ENCODE data around the gene NME9.

NME9 gene

GRCh38 chr3:138334608-138335007 lies 5.0 kb upstream of the NME9 start:
- DNase-seq (ENCODE audit: low read depth) = no peak

- DNase-seq (ENCODE audit: low read depth) = no peak
Measured at GRCh38 chr3:138332472-138333073, 2.9 kb upstream of the NME9 start.

GRCh38 chr3:138331143-138331894 lies 1.7 kb upstream of the NME9 start:
- no peak for DNase-seq (ENCODE audit: low read depth)

- no peak for DNase-seq (ENCODE audit: low read depth)
Measured at GRCh38 chr3:138329984-138330293, 288 bp upstream of the NME9 start.

GRCh38 chr3:138328341-138328740 lies 1.3 kb downstream of the NME9 start:
- DNase-seq (ENCODE audit: low read depth) = no peak

GRCh38 chr3:138327831-138328230 lies 1.8 kb downstream of the NME9 start:
- DNase-seq (ENCODE audit: low read depth) = no peak

GRCh38 chr3:138326866-138327595 lies 2.6 kb downstream of the NME9 start:
- no peak for DNase-seq (ENCODE audit: low read depth)

GRCh38 chr3:138325990-138326389 lies 3.7 kb downstream of the NME9 start:
- DNase-seq (ENCODE audit: low read depth) = no peak

- DNase-seq (ENCODE audit: low read depth) = no peak
Measured at GRCh38 chr3:138323971-138324370, 5.7 kb downstream of the NME9 start.

- DNase-seq (ENCODE audit: low read depth) = no peak
Measured at GRCh38 chr3:138317687-138318086, 12.0 kb downstream of the NME9 start.

GRCh38 chr3:138314751-138315150 lies 14.9 kb downstream of the NME9 start:
- no peak for DNase-seq (ENCODE audit: low read depth)

GRCh38 chr3:138310494-138310893 lies 19.2 kb downstream of the NME9 start:
- DNase-seq (ENCODE audit: low read depth) = no peak

GRCh38 chr3:138308783-138309182 lies 20.9 kb downstream of the NME9 start:
- no peak for DNase-seq (ENCODE audit: low read depth)

GRCh38 chr3:138307899-138308298 lies 21.8 kb downstream of the NME9 start:
- DNase-seq (ENCODE audit: low read depth) = no peak

- no peak for DNase-seq (ENCODE audit: low read depth)
Measured at GRCh38 chr3:138303474-138303873, 26.2 kb downstream of the NME9 start.

- no peak for DNase-seq (ENCODE audit: low read depth)
Measured at GRCh38 chr3:138300647-138301046, 29.0 kb downstream of the NME9 start.

GRCh38 chr3:138297876-138298275 lies 31.8 kb downstream of the NME9 start:
- no peak for DNase-seq (ENCODE audit: low read depth)

GRCh38 chr3:138297059-138297607 lies 32.5 kb downstream of the NME9 start:
- DNase-seq (ENCODE audit: low read depth) = no peak

- no peak for DNase-seq (ENCODE audit: low read depth)
Measured at GRCh38 chr3:138296639-138297038, 33.0 kb downstream of the NME9 start.

GRCh38 chr3:138289701-138290100 lies 40.0 kb downstream of the NME9 start:
- DNase-seq (ENCODE audit: low read depth) = no peak

GRCh38 chr3:138289260-138289659 lies 40.4 kb downstream of the NME9 start:
- no peak for DNase-seq (ENCODE audit: low read depth)

- no peak for DNase-seq (ENCODE audit: low read depth)
Measured at GRCh38 chr3:138284957-138285477, 44.6 kb downstream of the NME9 start.

- DNase-seq (ENCODE audit: low read depth) = no peak
Measured at GRCh38 chr3:138284079-138284478, 45.6 kb downstream of the NME9 start.
